GM13977 (cell line): Measurements from ENCODE around the gene SLC6A9.

Source experiments
- DNase-seq: peaks from one replicate; pipeline ENCODE4 v3.0.0; 2012; ENCODE audit warnings: low spot score
- in situ Hi-C: fragments of 300-500 bp; cut with MboI; formaldehyde crosslinking; loops from one replicate; pipeline ENCODE4 v1.12.0; 2022; ENCODE audit warnings: low sequenced_read_pairs, low pct_unique_long_range_greater_than_20kb, mixed read lengths, inconsistent platforms; ENCODE audit not compliant: unreplicated experiment
- TF ChIP-seq, protein P1 (sequence below): IDR thresholded peaks from 2 replicates; pipeline ENCODE4 v1.5.1; 2012; ENCODE audit warnings: mild to moderate bottlenecking, control low read depth; ENCODE audit not compliant: insufficient read depth; ENCODE audit errors: extremely low read depth, missing control alignments

The SLC6A9 gene

GRCh38 chr1:44073528-44073927, 42.3 kb upstream of the SLC6A9 start:
- no peak for DNase-seq
- in situ Hi-C loops: no loop called here
- TF ChIP-seq, protein P1, sequence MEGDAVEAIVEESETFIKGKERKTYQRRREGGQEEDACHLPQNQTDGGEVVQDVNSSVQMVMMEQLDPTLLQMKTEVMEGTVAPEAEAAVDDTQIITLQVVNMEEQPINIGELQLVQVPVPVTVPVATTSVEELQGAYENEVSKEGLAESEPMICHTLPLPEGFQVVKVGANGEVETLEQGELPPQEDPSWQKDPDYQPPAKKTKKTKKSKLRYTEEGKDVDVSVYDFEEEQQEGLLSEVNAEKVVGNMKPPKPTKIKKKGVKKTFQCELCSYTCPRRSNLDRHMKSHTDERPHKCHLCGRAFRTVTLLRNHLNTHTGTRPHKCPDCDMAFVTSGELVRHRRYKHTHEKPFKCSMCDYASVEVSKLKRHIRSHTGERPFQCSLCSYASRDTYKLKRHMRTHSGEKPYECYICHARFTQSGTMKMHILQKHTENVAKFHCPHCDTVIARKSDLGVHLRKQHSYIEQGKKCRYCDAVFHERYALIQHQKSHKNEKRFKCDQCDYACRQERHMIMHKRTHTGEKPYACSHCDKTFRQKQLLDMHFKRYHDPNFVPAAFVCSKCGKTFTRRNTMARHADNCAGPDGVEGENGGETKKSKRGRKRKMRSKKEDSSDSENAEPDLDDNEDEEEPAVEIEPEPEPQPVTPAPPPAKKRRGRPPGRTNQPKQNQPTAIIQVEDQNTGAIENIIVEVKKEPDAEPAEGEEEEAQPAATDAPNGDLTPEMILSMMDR: no peak

GRCh38 chr1:44072821-44073220, 41.6 kb upstream of the SLC6A9 start:
- in situ Hi-C loops: no loop called here
- TF ChIP-seq, protein P1: no peak
- no peak for DNase-seq

DNA sequence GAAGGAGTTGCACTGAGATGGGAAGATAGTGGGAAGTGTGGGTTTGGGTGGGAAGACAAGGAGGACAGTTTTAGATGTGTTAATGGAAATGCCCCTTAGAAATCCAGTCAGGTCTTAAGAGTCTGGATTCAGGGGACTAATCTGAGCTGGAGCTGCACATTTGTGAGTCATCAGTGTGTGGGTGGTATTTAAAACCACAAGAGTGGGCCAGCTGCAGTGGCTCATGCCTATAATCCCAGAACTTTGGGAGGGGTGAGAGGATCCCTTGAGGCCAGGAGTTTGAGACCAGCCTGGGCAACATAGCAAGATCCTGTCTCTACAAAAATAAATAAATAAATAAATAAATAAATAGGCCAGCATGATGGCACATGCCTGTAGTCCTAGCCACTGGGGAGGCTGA, 40.9 kb upstream of the SLC6A9 start:
- in situ Hi-C loops: no loop called here
- no peak for DNase-seq
- TF ChIP-seq, protein P1: no peak

DNA sequence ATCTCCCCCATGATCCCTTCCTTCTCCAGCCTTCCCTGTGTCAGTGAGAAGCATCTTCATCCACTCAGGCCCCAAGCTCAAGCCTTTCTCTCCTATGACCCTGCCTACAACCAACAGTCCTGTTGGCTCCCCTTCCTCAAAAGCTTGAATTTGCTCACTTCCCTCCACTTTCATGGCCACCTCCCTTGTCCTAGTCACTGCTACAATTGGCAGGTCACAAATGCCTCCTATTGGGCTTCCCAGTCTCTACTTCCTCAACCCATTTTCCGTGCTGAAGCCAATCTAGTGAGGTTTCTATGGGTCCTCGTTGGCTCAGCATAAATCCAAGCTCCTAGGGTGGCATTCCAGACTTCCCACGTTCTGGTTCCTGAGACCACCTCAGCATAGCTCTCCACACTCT, 40.2 kb upstream of the SLC6A9 start:
- no peak for DNase-seq
- in situ Hi-C loops: no loop called here
- TF ChIP-seq, protein P1: no peak

DNA sequence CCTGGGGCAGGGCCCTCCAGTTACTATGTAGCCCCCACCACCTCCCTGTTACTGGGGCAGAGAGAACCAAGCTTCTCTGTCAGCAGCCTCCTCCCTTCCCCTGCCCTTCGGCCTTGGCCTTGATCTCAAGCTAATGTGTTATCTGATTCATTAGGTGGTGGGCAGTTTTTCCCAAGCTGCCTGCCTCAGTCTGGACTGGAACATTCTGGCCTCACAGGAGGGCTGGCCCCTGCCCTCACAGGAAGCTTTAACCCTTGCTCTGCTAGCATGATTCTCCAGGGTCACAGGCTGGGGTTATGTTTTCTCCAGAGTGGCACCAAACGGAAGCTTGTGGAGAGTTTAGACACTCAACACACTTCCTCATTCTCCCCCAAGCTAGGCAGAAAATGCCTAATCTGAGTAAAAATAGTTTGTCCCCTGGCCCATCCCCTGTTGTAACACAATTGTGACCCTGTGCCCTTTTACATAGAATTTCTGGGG, 37.2 kb upstream of the SLC6A9 start:
- in situ Hi-C loops: no loop called here
- DNase-seq: peak; percentile 20
- TF ChIP-seq, protein P1: no peak

DNA sequence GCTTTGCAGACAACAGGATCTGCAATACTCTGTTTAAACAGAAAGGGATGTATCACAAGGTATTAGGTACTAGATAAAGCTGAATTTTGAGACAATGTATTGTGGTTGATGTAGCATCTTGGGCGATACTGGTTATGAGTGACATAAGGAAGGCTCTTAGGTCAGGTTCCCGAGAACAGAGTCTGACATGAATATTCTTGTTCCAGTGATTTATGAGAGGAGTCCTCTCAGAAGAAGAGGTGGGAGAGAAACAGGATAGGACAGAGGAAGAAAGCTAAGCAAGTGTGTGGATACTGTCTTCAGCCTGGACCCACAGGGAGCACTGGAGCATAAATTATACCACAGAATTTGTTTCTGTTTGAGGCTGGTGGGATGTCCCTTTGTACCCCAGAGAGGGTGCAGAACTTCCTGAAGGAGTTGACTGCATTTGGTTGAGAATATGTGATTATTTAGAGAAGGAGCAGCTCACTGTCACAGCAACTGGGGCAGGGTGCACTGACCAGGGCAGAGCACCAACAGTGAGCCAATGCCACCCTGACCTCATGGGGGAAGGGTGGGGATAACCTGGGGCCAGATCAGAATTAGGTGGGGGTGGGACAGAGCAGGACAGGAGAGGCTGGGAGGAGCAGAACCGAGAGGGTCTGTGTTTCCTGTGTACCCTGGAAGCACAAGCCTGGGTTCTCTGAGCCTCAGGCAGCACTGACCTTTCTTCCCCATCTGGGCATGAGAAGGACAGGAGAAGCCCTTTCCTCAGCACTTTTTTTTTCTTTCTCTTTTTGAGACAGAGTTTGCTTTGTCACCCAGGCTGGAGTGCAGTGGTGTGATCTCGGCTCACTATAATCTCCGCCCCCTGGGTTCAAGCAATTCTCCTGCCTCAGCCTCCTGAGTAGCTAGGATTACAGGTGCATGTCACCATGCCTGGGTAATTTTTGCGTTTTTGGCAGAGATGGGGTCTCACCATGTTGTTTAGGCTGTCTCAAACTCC, 36.3 kb upstream of the SLC6A9 start:
- DNase-seq: peak; percentile 23
- TF ChIP-seq, protein P1: no peak
- in situ Hi-C loops: no loop called here
